ENCODE measurements around the gene SHC4.
A peak's percentile ranks its signal among the peaks of the same experiment; 100 is the strongest.
"Not testable (repeated sequence)": the region's sequence is repeated elsewhere in the genome, so short reads cannot be mapped to it uniquely, and the experiment has no call there.

SHC4 gene

GRCh38 chr15:48963524-48964113 lies at the start of gene SHC4:
Gene SHC4, minus strand, starts transcription at chr15:48963919. Its CDS starts 904 bp downstream, at chr15:48963015.
- no peak for DNase-seq (ENCODE audit: low read depth in 3 of 3)

- DNase-seq (ENCODE audit: low read depth in 3 of 3), result no peak
Observed at GRCh38 chr15:48999314-48999713, 35.6 kb upstream of the SHC4 start.

GRCh38 chr15:48996276-48996675 lies 32.6 kb upstream of the SHC4 start:
- DNase-seq (ENCODE audit: low read depth in 3 of 3), result no peak

- DNase-seq (ENCODE audit: low read depth in 3 of 3), result no peak
Observed at GRCh38 chr15:48993380-48993779, 29.7 kb upstream of the SHC4 start.

GRCh38 chr15:48992545-48992944 lies 28.8 kb upstream of the SHC4 start:
- DNase-seq (ENCODE audit: low read depth in 3 of 3), result no peak

GRCh38 chr15:48992096-48992495 lies 28.4 kb upstream of the SHC4 start:
- no peak for DNase-seq (ENCODE audit: low read depth in 3 of 3)

- DNase-seq (ENCODE audit: low read depth in 3 of 3), result no peak
Observed at GRCh38 chr15:48989170-48989569, 25.5 kb upstream of the SHC4 start.

GRCh38 chr15:48987142-48987541 lies 23.4 kb upstream of the SHC4 start:
- no peak for DNase-seq (ENCODE audit: low read depth in 3 of 3)

- DNase-seq (ENCODE audit: low read depth in 3 of 3), result no peak
Observed at GRCh38 chr15:48986240-48986639, 22.5 kb upstream of the SHC4 start.

GRCh38 chr15:48985516-48985915 lies 21.8 kb upstream of the SHC4 start:
- no peak for DNase-seq (ENCODE audit: low read depth in 3 of 3)

GRCh38 chr15:48984811-48985352 lies 21.2 kb upstream of the SHC4 start:
- no peak for DNase-seq (ENCODE audit: low read depth in 3 of 3)

GRCh38 chr15:48984021-48984710 lies 20.4 kb upstream of the SHC4 start:
- no peak for DNase-seq (ENCODE audit: low read depth in 3 of 3)

GRCh38 chr15:48983300-48983699 lies 19.6 kb upstream of the SHC4 start:
- no peak for DNase-seq (ENCODE audit: low read depth in 3 of 3)

- DNase-seq (ENCODE audit: low read depth in 3 of 3), result no peak
Observed at GRCh38 chr15:48981941-48982340, 18.2 kb upstream of the SHC4 start.

GRCh38 chr15:48978638-48979037 lies 14.9 kb upstream of the SHC4 start:
- no peak for DNase-seq (ENCODE audit: low read depth in 3 of 3)

GRCh38 chr15:48976444-48977088 lies 12.8 kb upstream of the SHC4 start:
- DNase-seq (ENCODE audit: low read depth in 3 of 3), result no peak

- DNase-seq (ENCODE audit: low read depth in 3 of 3), result peak; percentile 36 to 55 (median 46)
Observed at GRCh38 chr15:48975472-48976419, 12.0 kb upstream of the SHC4 start.

- no peak for DNase-seq (ENCODE audit: low read depth in 3 of 3)
Observed at GRCh38 chr15:48974882-48975281, 11.2 kb upstream of the SHC4 start.

- DNase-seq (ENCODE audit: low read depth in 3 of 3), result no peak
Observed at GRCh38 chr15:48972750-48973503, 9.2 kb upstream of the SHC4 start.

- not testable (repeated sequence) for DNase-seq (ENCODE audit: low read depth in 3 of 3)
Observed at GRCh38 chr15:48970926-48971325, 7.2 kb upstream of the SHC4 start.

GRCh38 chr15:48968066-48968465 lies 4.3 kb upstream of the SHC4 start:
- no peak for DNase-seq (ENCODE audit: low read depth in 3 of 3)
